SK-N-SH treated with all-trans-retinoic acid at 6 μM for 48 hours (cell line): ENCODE results near the gene SPNS1.

Experiments used
- ARNTL ChIP-seq: fragments of 450-650 bp; formaldehyde crosslinking; IDR thresholded peaks from 2 replicates; pipeline ENCODE4 v1.5.0; 2020; ENCODE audit warnings: low read depth, mild to moderate bottlenecking, moderate library complexity, borderline replicate concordance
- BACH2 ChIP-seq: fragments of 250-450 bp; sonication (Bioruptor Pico); IDR thresholded peaks from 2 replicates; pipeline ENCODE4 v1.9.0; 2021; ENCODE audit warnings: mild to moderate bottlenecking, borderline replicate concordance
- CSDC2 ChIP-seq: fragments of 250-450 bp; sonication (Bioruptor Pico); IDR thresholded peaks from 2 replicates; pipeline ENCODE4 v1.5.0; 2020; ENCODE audit warnings: mild to moderate bottlenecking, moderate library complexity
- ESRRG ChIP-seq: fragments of 250-450 bp; sonication (Bioruptor Pico); IDR thresholded peaks from 2 replicates; pipeline ENCODE4 v1.6.1; 2021; ENCODE audit warnings: mild to moderate bottlenecking
- GLIS3 ChIP-seq: fragments of 250-450 bp; sonication (Bioruptor Pico); IDR thresholded peaks from 2 replicates; pipeline ENCODE4 v1.5.0; 2020; ENCODE audit warnings: mild to moderate bottlenecking, moderate library complexity
- PPARA ChIP-seq: fragments of 250-450 bp; sonication (Bioruptor Pico); IDR thresholded peaks from 2 replicates; pipeline ENCODE4 v1.5.0; 2020; ENCODE audit warnings: mild to moderate bottlenecking, borderline replicate concordance
- ZC3H10 ChIP-seq: fragments of 250-450 bp; sonication (Bioruptor Pico); IDR thresholded peaks from 2 replicates; pipeline ENCODE4 v1.5.1; 2021; ENCODE audit warnings: mild to moderate bottlenecking, moderate library complexity
- ZFP3 ChIP-seq: fragments of 250-450 bp; sonication (Bioruptor Pico); IDR thresholded peaks from 2 replicates; pipeline ENCODE4 v1.5.0; 2020; ENCODE audit warnings: mild to moderate bottlenecking, moderate library complexity
- ZFP30 ChIP-seq: fragments of 450-650 bp; formaldehyde crosslinking; IDR thresholded peaks from 2 replicates; pipeline ENCODE4 v1.5.0; 2022; ENCODE audit warnings: mild to moderate bottlenecking, moderate library complexity
- TF ChIP-seq, protein P1 (sequence below): fragments of 250-450 bp; sonication (Bioruptor Pico); IDR thresholded peaks from 2 replicates; pipeline ENCODE4 v1.8.0; 2020; ENCODE audit warnings: mild to moderate bottlenecking, moderate library complexity, borderline replicate concordance
- TF ChIP-seq, protein P2 (sequence below): fragments of 250-450 bp; sonication (Bioruptor Pico); IDR thresholded peaks from 2 replicates; pipeline ENCODE4 v1.5.0; 2020; ENCODE audit warnings: mild to moderate bottlenecking, moderate library complexity

The SPNS1 gene

DNA sequence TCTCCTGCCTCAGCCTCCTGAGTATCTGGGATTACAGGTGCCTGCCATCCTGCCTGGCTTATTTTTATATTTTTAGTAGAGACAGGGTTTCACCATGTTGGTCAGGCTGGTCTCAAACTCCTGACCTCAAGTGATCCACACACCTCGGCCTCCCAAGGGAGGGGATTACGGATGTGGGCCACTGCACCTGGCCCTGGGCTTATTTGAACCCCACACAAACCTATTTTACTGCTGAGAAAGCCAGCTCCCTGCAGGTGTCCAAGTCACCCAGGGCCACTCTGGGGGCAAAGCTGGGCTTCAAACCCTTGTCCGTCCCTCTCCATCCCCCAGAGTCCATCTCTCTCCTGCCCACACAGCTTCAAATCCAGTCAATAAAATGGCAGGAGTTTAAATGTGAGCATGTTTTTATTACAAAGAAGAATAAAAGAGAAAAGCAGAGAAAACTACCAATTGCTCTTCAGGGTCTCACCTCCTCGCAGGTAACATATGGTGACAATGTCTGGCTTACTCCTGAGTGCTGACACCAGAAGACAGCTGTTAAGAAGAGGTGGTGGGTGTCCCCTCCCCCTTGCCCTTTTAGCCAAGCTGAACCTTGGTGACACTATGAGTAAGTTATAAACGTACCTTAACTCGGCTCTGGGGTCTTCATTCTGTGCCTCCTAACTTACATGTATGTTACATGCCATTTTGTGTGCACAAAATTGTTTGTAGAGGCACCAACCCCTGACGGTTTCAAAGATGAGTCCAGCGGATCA is 55.7 kb downstream of the SPNS1 start (continued):
- TF ChIP-seq, protein P1, sequence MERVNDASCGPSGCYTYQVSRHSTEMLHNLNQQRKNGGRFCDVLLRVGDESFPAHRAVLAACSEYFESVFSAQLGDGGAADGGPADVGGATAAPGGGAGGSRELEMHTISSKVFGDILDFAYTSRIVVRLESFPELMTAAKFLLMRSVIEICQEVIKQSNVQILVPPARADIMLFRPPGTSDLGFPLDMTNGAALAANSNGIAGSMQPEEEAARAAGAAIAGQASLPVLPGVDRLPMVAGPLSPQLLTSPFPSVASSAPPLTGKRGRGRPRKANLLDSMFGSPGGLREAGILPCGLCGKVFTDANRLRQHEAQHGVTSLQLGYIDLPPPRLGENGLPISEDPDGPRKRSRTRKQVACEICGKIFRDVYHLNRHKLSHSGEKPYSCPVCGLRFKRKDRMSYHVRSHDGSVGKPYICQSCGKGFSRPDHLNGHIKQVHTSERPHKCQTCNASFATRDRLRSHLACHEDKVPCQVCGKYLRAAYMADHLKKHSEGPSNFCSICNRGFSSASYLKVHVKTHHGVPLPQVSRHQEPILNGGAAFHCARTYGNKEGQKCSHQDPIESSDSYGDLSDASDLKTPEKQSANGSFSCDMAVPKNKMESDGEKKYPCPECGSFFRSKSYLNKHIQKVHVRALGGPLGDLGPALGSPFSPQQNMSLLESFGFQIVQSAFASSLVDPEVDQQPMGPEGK (CRISPR knock-in tag) = no peak
- TF ChIP-seq PPARA = no peak
- TF ChIP-seq ZC3H10 (CRISPR knock-in tag) = no peak
- TF ChIP-seq ARNTL (CRISPR knock-in tag) = no peak
- TF ChIP-seq, protein P2, sequence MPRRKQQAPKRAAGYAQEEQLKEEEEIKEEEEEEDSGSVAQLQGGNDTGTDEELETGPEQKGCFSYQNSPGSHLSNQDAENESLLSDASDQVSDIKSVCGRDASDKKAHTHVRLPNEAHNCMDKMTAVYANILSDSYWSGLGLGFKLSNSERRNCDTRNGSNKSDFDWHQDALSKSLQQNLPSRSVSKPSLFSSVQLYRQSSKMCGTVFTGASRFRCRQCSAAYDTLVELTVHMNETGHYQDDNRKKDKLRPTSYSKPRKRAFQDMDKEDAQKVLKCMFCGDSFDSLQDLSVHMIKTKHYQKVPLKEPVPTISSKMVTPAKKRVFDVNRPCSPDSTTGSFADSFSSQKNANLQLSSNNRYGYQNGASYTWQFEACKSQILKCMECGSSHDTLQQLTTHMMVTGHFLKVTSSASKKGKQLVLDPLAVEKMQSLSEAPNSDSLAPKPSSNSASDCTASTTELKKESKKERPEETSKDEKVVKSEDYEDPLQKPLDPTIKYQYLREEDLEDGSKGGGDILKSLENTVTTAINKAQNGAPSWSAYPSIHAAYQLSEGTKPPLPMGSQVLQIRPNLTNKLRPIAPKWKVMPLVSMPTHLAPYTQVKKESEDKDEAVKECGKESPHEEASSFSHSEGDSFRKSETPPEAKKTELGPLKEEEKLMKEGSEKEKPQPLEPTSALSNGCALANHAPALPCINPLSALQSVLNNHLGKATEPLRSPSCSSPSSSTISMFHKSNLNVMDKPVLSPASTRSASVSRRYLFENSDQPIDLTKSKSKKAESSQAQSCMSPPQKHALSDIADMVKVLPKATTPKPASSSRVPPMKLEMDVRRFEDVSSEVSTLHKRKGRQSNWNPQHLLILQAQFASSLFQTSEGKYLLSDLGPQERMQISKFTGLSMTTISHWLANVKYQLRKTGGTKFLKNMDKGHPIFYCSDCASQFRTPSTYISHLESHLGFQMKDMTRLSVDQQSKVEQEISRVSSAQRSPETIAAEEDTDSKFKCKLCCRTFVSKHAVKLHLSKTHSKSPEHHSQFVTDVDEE (CRISPR knock-in tag) = no peak
- TF ChIP-seq ZFP30 (CRISPR knock-in tag) = no peak
- TF ChIP-seq GLIS3 (CRISPR knock-in tag) = no peak
- no peak for TF ChIP-seq BACH2 (CRISPR knock-in tag)
- no peak for TF ChIP-seq ZFP3 (CRISPR knock-in tag)
- no peak for TF ChIP-seq CSDC2
- no peak for TF ChIP-seq ESRRG (CRISPR knock-in tag)
